HPDE6-E6E7 (cell line): Measurements from ENCODE around the gene RPS26.
A peak's percentile ranks its signal among the peaks of the same experiment; 100 is the strongest.
"Not testable (repeated sequence)": the region's sequence is repeated elsewhere in the genome, so short reads cannot be mapped to it uniquely, and the experiment has no call there.

ENCODE experiments used
- DNase-seq: peaks from one replicate; pipeline ENCODE4 v3.0.0; 2011; ENCODE audit warnings: missing footprints; ENCODE audit errors: extremely low spot score

Gene RPS26

DNA sequence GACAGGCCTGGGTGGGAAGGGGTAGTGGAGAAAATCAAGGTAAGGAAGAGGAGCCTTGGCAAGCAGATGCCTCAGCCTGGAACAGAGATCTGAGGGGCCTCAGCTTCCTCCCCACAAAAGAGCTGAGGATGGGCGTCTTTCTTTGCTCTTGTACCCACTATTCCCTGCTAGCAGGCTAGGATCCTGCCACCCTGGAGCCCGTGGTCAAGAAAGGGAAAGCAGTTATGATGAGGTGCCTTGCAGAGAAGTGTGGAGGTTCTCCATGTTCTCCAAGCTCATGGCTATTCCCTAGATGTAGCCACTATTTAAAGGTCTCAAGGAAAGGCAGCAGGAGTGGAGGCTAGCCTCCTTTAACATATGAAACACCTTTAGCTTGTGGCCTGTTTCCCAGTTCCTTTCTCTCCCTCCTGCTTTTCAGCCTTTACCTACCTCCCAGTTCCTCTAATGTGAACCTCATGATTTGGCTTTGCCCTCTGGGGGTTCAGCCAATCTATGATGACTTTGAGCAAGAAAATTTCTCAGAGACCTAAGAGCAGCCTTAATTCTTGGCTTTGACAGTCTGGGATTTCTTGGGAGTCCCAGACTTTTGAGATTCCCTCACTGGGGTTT is 19.7 kb upstream of the RPS26 start:
- no peak for DNase-seq

DNA sequence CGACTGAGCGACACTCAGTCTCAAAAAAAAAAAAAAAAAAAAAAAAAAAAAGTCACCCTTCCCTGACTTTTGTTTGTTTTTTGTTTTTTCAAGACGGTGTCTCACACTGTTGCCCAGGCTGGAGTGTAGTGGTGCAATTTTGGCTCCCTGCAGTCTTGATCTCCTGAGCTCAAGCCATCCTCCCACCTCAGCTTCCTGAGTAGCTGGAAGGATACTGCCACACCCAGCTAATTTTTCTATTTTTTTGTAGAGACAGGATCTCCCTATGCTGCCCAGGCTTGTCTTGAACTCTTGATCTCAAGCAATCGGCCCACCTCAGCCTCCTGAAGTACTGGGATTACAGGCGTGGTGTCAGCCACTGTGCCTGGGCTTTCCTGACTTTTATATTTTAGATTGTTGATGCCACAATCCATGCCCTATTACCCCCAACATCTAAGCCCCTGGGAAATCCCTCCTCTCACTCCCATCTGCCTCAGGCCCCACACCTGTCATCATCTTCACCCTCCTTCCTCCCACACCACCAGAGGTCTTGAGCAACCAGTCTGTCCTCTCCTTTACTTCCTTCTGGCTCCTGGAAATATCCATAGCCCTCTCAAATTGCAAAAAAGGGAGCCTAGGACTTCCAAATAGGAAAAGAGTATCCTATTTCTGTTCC is 13.1 kb upstream of the RPS26 start:
- DNase-seq, result peak; percentile 28

- DNase-seq, result no peak
Measured at GRCh38 chr12:56029166-56029519, 12.6 kb upstream of the RPS26 start.

DNA sequence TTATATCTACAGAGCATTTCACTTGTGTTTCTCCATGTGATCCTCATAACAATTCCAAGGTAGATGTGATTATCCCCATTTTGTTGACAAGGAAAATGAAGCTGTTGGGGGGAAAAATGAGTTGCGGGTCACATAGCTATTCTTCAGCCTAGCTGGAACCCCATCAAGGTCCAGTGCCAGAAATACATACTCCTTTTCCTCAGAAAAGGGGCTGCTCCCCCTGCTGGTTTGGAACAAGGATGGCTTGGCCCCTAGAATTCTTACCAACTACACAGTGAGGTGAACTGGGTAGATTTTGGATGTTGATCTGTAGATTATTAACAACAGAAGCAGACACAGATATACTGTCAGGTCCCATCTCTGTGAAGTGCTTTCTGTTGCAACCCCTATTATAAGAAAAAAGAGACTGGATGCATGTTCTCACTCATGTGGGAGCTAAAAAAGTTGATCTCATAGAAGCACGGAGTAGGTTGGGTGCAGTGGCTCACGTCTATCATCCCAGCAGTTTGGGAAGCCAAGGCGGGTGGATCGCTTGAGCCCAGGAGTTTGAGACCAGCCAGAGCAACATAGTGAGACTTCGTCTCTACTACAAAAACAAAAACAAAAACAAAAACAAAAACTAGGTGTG is 11.9 kb upstream of the RPS26 start:
- DNase-seq, result peak; percentile 52

- no peak for DNase-seq
Measured at GRCh38 chr12:56031987-56032386, 9.7 kb upstream of the RPS26 start.

GRCh38 chr12:56034586-56035332 is 7.0 kb upstream of the RPS26 start:
- DNase-seq, result no peak

DNA sequence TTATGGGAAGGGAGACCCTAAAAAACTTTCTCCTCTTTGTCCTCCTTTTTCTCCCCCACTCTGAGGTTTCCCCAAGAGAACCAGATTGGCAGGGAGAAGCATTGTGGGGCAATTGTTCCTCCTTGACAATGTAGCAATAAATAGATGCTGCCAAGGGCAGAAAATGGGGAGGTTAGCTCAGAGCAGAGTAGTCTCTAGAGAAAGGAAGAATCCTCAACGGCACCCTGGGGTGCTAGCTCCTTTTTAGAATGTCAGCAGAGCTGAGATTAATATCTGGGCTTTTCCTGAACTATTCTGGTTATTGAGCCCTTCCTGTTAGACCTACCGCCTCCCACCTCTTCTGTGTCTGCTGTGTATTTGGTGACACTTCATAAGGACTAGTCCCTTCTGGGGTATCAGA is 4.6 kb upstream of the RPS26 start:
- no peak for DNase-seq

DNA sequence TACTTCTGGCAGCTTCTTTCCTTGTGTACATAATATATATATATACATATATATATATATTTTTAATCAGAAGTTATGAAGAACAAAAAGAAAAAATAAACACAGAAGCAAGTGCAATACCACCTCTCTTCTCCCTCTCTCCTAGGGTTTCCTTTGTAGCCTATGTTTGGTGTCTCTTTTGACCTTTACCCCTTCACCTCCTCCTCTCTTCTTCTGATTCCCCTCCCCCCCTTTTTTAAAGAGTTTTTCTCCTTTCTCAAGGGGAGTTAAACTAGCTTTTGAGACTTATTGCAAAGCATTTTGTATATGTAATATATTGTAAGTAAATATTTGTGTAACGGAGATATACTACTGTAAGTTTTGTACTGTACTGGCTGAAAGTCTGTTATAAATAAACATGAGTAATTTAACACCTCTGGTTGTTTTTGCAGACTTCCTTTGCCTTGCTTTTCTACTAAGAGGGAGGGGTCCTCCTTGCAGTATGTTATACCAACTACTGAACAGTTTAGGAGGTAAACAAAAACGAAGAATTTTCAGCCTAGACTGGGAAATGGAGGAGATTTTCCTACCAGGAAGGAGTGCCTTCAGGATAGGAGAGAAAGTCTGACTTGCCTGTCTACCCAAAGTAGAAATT is 3.6 kb upstream of the RPS26 start:
- no peak for DNase-seq

GRCh38 chr12:56040151-56040550 is 1.6 kb upstream of the RPS26 start:
- no peak for DNase-seq

DNA sequence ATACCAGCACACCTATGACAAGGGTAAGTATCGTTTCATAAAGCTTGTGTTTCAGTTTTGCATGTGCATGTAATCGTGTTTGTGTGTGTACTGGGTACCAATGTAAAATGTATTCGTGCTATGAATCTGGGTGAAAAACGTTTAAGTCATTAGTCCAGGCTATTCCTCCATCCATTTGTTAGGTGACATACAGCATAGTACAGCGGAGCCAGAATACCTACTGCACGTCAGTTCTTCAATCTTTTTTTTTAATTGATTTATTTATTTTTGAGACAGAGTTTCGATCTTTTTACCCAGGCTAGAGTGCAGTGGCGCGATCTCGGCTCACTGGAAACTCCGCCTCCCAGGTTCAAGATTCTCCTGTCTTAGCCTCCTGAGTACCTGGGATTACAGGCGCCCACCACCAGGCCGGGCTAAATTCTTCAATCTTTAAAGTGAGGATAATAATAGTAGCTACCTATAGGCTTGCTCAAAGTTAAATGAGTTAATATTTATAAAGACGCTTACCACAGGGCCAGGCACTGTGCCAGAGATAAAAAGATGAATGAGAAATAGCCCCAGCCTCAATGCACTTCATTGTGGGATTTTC is 661 bp upstream of the RPS26 start:
- no peak for DNase-seq

DNA sequence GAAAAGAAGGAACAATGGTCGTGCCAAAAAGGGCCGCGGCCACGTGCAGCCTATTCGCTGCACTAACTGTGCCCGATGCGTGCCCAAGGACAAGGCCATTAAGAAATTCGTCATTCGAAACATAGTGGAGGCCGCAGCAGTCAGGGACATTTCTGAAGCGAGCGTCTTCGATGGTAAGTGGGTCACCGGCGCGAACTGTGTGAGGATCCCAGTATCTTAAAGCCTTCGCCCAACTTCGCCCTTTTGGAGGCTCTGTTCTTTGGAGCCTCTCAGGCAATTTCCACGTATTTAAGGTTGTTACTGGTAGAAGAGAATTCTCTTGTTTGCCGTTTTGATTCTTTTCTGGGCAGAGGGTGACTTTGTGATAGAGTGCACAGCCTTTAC is 704 bp downstream of the RPS26 start:
- DNase-seq, result not testable (repeated sequence)

- DNase-seq, result no peak
Measured at GRCh38 chr12:56042843-56043242, 1.1 kb downstream of the RPS26 start.

DNA sequence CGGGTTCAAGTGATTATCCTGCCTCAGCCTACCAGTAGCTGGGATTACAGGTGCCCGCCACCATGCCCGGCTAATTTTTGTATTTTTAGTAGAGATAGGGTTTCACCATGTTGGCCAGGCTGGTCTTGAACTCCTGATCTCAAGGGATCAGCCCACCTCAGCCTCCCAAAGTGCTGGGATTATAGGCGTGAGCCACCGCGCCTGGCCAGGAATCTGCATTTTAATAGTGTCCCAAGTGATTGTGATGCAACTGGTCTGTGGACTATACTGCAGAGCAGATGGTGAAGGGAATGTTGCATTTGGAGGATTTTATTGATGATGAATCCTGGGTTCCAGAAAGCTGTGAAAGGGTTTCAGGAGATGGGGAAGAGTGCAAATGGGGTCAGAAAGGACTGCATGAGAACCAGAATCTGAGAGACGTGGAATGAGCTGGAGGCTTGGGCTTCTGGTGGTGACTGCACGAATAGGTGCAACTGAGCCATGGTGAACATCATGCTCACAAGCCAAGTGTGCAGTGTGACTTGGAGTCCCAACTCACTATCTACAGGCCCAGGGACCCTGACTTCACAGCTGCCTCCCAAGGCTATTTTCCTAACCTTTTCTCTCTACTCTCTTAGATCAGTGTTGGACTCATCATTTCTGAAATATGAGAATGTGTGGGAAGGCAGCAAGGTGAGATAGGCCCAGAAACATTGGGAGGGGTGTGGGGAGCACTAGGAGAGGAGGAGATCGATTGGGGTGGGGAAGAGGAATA is 4.5 kb downstream of the RPS26 start:
- no peak for DNase-seq

GRCh38 chr12:56053407-56053893 is 11.7 kb downstream of the RPS26 start:
- DNase-seq, result no peak

GRCh38 chr12:56059964-56060363 is 18.2 kb downstream of the RPS26 start:
- not testable (repeated sequence) for DNase-seq

DNA sequence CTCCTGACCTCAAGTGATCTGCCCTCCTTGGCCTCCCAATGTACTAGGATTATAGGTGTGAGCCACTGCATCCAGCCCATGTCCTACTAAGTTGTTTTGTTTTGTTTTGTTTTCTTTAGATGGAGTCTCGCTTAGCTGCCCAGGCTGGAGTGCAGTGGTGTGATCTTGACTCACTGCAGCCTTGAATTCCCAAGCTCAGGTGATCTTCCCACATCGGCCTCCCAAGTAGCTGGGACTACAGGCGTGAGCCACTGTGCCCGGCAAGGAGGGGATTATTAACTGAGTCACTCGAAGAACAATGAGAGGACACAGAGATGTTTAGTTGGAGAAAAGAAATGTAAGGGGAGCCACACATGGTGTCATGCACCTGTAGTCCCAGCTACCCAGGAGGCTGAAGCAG is 20.3 kb downstream of the RPS26 start:
- no peak for DNase-seq

DNA sequence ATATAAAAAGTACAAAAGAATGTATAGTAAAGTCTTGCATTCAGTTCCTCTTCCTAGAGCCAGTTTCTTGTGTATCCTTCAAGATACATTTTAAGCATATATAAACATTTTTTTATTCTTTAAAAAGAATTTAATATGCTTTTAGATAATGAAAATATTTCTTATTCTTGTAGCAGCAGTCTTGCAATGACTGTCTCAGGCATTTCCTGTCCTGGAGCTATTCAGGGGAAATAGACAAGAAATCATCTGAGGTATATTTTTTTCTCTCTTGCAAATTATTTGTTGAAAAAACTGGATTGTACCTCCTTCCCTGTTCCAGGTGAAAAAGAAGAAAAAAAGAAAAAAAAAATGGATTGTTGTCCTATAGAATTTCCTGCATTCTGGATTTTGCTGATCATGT is 21.3 kb downstream of the RPS26 start:
- no peak for DNase-seq

DNA sequence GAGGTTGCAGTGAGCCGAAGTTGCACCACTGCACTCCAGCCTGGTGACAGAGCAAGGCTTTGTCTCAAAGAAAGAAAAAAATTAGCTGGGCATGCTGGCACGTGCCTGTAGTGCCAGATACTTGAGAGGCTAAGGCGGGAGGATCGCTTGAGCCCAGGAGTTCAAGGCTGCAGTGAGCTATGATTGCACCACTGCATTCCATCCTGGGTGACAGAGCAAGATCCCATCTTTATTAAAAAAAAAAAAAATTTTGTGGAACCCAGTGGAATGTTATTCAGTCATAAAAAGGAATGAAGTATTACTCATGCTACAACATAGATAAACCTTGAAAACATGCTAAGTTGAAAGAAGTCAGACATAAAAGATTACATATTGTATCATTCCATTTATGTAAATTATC is 29.9 kb downstream of the RPS26 start:
- no peak for DNase-seq

DNA sequence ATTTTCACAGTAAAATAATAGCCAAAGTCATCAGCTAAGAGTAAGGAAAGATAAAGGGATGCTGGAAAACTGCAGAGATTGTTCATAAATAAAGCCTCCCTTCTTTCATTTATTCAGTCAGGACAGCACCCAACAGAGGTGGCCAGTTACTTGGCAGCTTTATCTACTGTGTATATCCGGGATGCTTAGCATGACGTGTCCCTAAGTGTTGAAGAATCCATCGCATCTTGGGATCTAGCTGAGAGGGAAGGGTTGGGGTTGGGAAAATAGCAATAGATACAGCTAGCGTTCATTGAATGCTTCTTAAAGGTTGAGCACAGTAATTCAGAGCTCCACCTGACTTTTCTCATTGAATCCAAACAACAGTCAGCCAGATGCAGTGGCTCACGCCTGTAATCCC is 32.7 kb downstream of the RPS26 start:
- no peak for DNase-seq

DNA sequence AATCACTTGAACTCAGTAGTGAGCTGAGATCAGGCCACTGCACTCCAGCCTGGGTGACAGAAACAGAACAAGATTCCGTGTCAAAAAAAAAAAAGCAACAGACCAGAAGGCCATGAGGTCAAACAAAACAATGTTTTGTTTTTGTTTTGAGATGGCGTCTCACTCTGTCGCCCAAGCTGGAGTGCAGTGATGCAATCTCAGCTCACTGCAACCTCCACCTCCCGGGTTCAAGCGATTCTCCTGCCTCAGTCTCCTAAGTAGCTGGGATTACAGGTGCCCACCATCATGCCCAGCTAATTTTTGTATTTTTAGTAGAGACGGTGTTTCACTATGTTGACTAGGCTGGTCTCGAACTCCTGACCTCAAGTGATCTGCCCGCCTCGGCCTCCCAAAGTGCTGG is 36.2 kb downstream of the RPS26 start:
- not testable (repeated sequence) for DNase-seq

- DNase-seq, result no peak
Measured at GRCh38 chr12:56078427-56078826, 36.7 kb downstream of the RPS26 start.
